Measurements from ENCODE around the gene COL6A6.

The COL6A6 gene

GRCh38 chr3:130509008-130509407 lies 8.0 kb upstream of the COL6A6 start:
- Histone ChIP-seq H4K12ac (ENCODE audit: low read depth, low read length) (no peak overlapping the region), H2AK5ac (ENCODE audit: low read length) (no peak overlapping the region), H3K14ac (ENCODE audit: low read length) (no peak overlapping the region), H2BK5ac (ENCODE audit: low read depth, low read length, poor library complexity) (no peak overlapping the region), H2BK120ac (ENCODE audit: insufficient read depth, low read length, poor library complexity) (no peak overlapping the region), H3K27ac (ENCODE audit: low read depth, low read length) (no peak overlapping the region), H3K18ac (ENCODE audit: low read length) (no peak overlapping the region), H4K91ac (ENCODE audit: low read depth, low read length) (no peak overlapping the region), H3K23ac (ENCODE audit: low read length) (no peak overlapping the region), H3K36me3 (ENCODE audit: control insufficient read depth in 1 of 2, insufficient read depth in 2 of 2, low read length in 2 of 2) (no peaks in the 10 kb centered on the region), H3K79me2 (ENCODE audit: control insufficient read depth, insufficient read depth, low read length, poor library complexity) (no peaks in the 10 kb centered on the region), H3K4me1 (ENCODE audit: control insufficient read depth in 1 of 2, insufficient read depth in 2 of 2, low read length in 2 of 2) (no peaks in the 10 kb centered on the region), H3K4ac (ENCODE audit: low read depth, low read length) (no peak overlapping the region), H3K4me2 (ENCODE audit: low read length) (no peak overlapping the region), H3K27me3 (ENCODE audit: insufficient read depth, low read length) (no peaks in the 10 kb centered on the region), H3K9me3 (ENCODE audit: insufficient read depth, low read depth, low read length) (no peaks in the 10 kb centered on the region), H3K9ac (ENCODE audit: low read length) (no peak overlapping the region), H2BK12ac (ENCODE audit: low read length) (no peak overlapping the region), H3K4me3 (ENCODE audit: low read depth, low read length) (no peak overlapping the region), H4K8ac (ENCODE audit: low read depth, low read length) (no peak overlapping the region), H2AFZ (ENCODE audit: insufficient read depth, low read length, poor library complexity) (no peak overlapping the region), H3K79me1 (ENCODE audit: low read length) (no peaks in the 10 kb centered on the region)
- no peak for DNase-seq
- no CpG with 5 or more reads among the region's 6 CpGs for WGBS (ENCODE audit: extremely low coverage, insufficient coverage, insufficient read length)

- Histone ChIP-seq H4K8ac (ENCODE audit: low read depth, low read length) (no peak overlapping the region), H2AFZ (ENCODE audit: insufficient read depth, low read length, poor library complexity) (no peak overlapping the region), H3K27me3 (ENCODE audit: insufficient read depth, low read length) (peaks cover 4% of the 10 kb centered on the region), H3K4me1 (ENCODE audit: control insufficient read depth in 1 of 2, insufficient read depth in 2 of 2, low read length in 2 of 2) (peaks cover 2% of the 10 kb centered on the region in 2 experiments), H3K79me2 (ENCODE audit: control insufficient read depth, insufficient read depth, low read length, poor library complexity) (no peaks in the 10 kb centered on the region), H2BK12ac (ENCODE audit: low read length) (no peak overlapping the region), H3K23ac (ENCODE audit: low read length) (no peak overlapping the region), H3K14ac (ENCODE audit: low read length) (no peak overlapping the region), H3K36me3 (ENCODE audit: control insufficient read depth in 1 of 2, insufficient read depth in 2 of 2, low read length in 2 of 2) (no peaks in the 10 kb centered on the region), H2AK5ac (ENCODE audit: low read length) (no peak overlapping the region), H3K9me3 (ENCODE audit: insufficient read depth, low read depth, low read length) (no peaks in the 10 kb centered on the region), H3K18ac (ENCODE audit: low read length) (no peak overlapping the region), H3K4me2 (ENCODE audit: low read length) (no peak overlapping the region), H3K79me1 (ENCODE audit: low read length) (peaks cover 2% of the 10 kb centered on the region), H3K4ac (ENCODE audit: low read depth, low read length) (no peak overlapping the region), H3K9ac (ENCODE audit: low read length) (no peak overlapping the region), H2BK5ac (ENCODE audit: low read depth, low read length, poor library complexity) (no peak overlapping the region), H3K27ac (ENCODE audit: low read depth, low read length) (no peak overlapping the region), H4K12ac (ENCODE audit: low read depth, low read length) (no peak overlapping the region), H2BK120ac (ENCODE audit: insufficient read depth, low read length, poor library complexity) (no peak overlapping the region), H3K4me3 (ENCODE audit: low read depth, low read length) (no peak overlapping the region), H4K91ac (ENCODE audit: low read depth, low read length) (no peak overlapping the region)
- no peak for DNase-seq
- no CpG with 5 or more reads among the region's 1 CpG for WGBS (ENCODE audit: extremely low coverage, insufficient coverage, insufficient read length)
Measured at GRCh38 chr3:130514681-130515080, 2.3 kb upstream of the COL6A6 start.

GRCh38 chr3:130515755-130516154 lies 1.2 kb upstream of the COL6A6 start:
- DNase-seq = no peak
- Histone ChIP-seq H3K9me3 (ENCODE audit: insufficient read depth, low read depth, low read length) (no peaks in the 10 kb centered on the region), H3K4me3 (ENCODE audit: low read depth, low read length) (no peak overlapping the region), H3K36me3 (ENCODE audit: control insufficient read depth in 1 of 2, insufficient read depth in 2 of 2, low read length in 2 of 2) (no peaks in the 10 kb centered on the region), H2AFZ (ENCODE audit: insufficient read depth, low read length, poor library complexity) (no peak overlapping the region), H2BK5ac (ENCODE audit: low read depth, low read length, poor library complexity) (no peak overlapping the region), H2AK5ac (ENCODE audit: low read length) (no peak overlapping the region), H3K23ac (ENCODE audit: low read length) (no peak overlapping the region), H3K79me2 (ENCODE audit: control insufficient read depth, insufficient read depth, low read length, poor library complexity) (no peaks in the 10 kb centered on the region), H3K4me2 (ENCODE audit: low read length) (no peak overlapping the region), H4K12ac (ENCODE audit: low read depth, low read length) (no peak overlapping the region), H3K18ac (ENCODE audit: low read length) (no peak overlapping the region), H3K27ac (ENCODE audit: low read depth, low read length) (no peak overlapping the region), H3K9ac (ENCODE audit: low read length) (no peak overlapping the region), H3K79me1 (ENCODE audit: low read length) (peaks cover 2% of the 10 kb centered on the region), H2BK120ac (ENCODE audit: insufficient read depth, low read length, poor library complexity) (no peak overlapping the region), H3K4me1 (ENCODE audit: control insufficient read depth in 1 of 2, insufficient read depth in 2 of 2, low read length in 2 of 2) (peaks cover 2% of the 10 kb centered on the region in 2 experiments), H2BK12ac (ENCODE audit: low read length) (no peak overlapping the region), H4K91ac (ENCODE audit: low read depth, low read length) (no peak overlapping the region), H3K4ac (ENCODE audit: low read depth, low read length) (no peak overlapping the region), H3K14ac (ENCODE audit: low read length) (no peak overlapping the region), H3K27me3 (ENCODE audit: insufficient read depth, low read length) (peaks cover 4% of the 10 kb centered on the region), H4K8ac (ENCODE audit: low read depth, low read length) (no peak overlapping the region)
- WGBS (ENCODE audit: extremely low coverage, insufficient coverage, insufficient read length) = no CpG with 5 or more reads among the region's 2 CpGs

GRCh38 chr3:130517602-130518001 lies 625 bp downstream of the COL6A6 start:
- H3K4me1 ChIP-seq (ENCODE audit: control insufficient read depth in 1 of 2, insufficient read depth in 2 of 2, low read length in 2 of 2) = peaks cover 2% of the 10 kb centered on the region in 2 experiments
- H4K8ac ChIP-seq (ENCODE audit: low read depth, low read length) = no peak overlapping the region
- no peak overlapping the region for H3K18ac ChIP-seq (ENCODE audit: low read length)
- H3K9me3 ChIP-seq (ENCODE audit: insufficient read depth, low read depth, low read length) = no peaks in the 10 kb centered on the region
- H4K12ac ChIP-seq (ENCODE audit: low read depth, low read length) = no peak overlapping the region
- H3K4me3 ChIP-seq (ENCODE audit: low read depth, low read length) = peak overlapping the region; percentile 45
- H2AK5ac ChIP-seq (ENCODE audit: low read length) = no peak overlapping the region
- H2BK5ac ChIP-seq (ENCODE audit: low read depth, low read length, poor library complexity) = no peak overlapping the region
- no peak overlapping the region for H2BK120ac ChIP-seq (ENCODE audit: insufficient read depth, low read length, poor library complexity)
- peaks cover 4% of the 10 kb centered on the region for H3K27me3 ChIP-seq (ENCODE audit: insufficient read depth, low read length)
- H3K27ac ChIP-seq (ENCODE audit: low read depth, low read length) = no peak overlapping the region
- H3K4me2 ChIP-seq (ENCODE audit: low read length) = peak overlapping the region; percentile 76
- H3K23ac ChIP-seq (ENCODE audit: low read length) = no peak overlapping the region
- H2AFZ ChIP-seq (ENCODE audit: insufficient read depth, low read length, poor library complexity) = no peak overlapping the region
- no peak overlapping the region for H3K4ac ChIP-seq (ENCODE audit: low read depth, low read length)
- H2BK12ac ChIP-seq (ENCODE audit: low read length) = no peak overlapping the region
- no peaks in the 10 kb centered on the region for H3K79me2 ChIP-seq (ENCODE audit: control insufficient read depth, insufficient read depth, low read length, poor library complexity)
- H3K9ac ChIP-seq (ENCODE audit: low read length) = no peak overlapping the region
- WGBS (ENCODE audit: extremely low coverage, insufficient coverage, insufficient read length) = no CpG with 5 or more reads among the region's 11 CpGs
- DNase-seq = no peak
- no peaks in the 10 kb centered on the region for H3K36me3 ChIP-seq (ENCODE audit: control insufficient read depth in 1 of 2, insufficient read depth in 2 of 2, low read length in 2 of 2)
- no peak overlapping the region for H4K91ac ChIP-seq (ENCODE audit: low read depth, low read length)
- H3K14ac ChIP-seq (ENCODE audit: low read length) = no peak overlapping the region
- H3K79me1 ChIP-seq (ENCODE audit: low read length) = peaks cover 2% of the 10 kb centered on the region

All from trophoblast cell (in vitro differentiated cells and primary cell).